HCT116 (cell line): ENCODE data around the gene SUCLG2. TPM values are rescaled to one million over a fixed set of nuclear protein-coding genes. Genes with fewer than 3 reads are reported as not detected.

Experiments used
- ATAC-seq: fragments of 200-7000 bp; cut with Tn5 transposase; 2 replicates; pipeline ENCODE4 v1.9.1; 2020; ENCODE audit warnings: mild to moderate bottlenecking, moderate library complexity
- BruUV-seq: library from RNA; stranded (reverse); fragments of 400-500 nt; replicated peaks from 2 replicates; lab custom pipeline; 2021; lab: Mats Ljungman, UMichigan
- CTCF ChIA-PET: fragments of 300-600 bp; sonication (Branson Sonifier 250); formaldehyde crosslinking; loops from one replicate; lab custom pipeline; 2021; ENCODE audit warnings: antibody characterized with exemption; lab: Charles Lee
- POLR2A ChIA-PET: fragments of 300-600, 350-600 bp; sonication (Branson Sonifier 250); formaldehyde crosslinking; loops from one replicate; lab custom pipeline; 2021; ENCODE audit warnings: antibody characterized with exemption; lab: Charles Lee
- RAD21 ChIA-PET, 2 experiments: fragments of 300-600 bp; sonication (Branson Sonifier 250); formaldehyde crosslinking; loops; one replicate each; lab custom pipeline; 2023; ENCODE audit warnings: low total read pairs in 2 of 2; ENCODE audit not compliant: uncharacterized antibody in 2 of 2, unreplicated experiment in 2 of 2, low non-redundant PET in 1 of 2; lab: Charles Lee
- DNase-seq: peaks from one replicate; pipeline ENCODE4 v3.0.0-alpha.2; 2010; ENCODE audit warnings: low read depth, low spot score
- H2AFZ ChIP-seq: fragments of 200-600 bp; shearing (Covaris generic), sonication (generic); 2 replicates; pipeline ENCODE4 v1.6.1; 2017; ENCODE audit warnings: low read depth, mixed run types, mixed read lengths, antibody characterized with exemption, low read length; ENCODE audit not compliant: poor library complexity, severe bottlenecking
- H3K27ac ChIP-seq: 2 replicates; pipeline ENCODE4 v1.5.1; 2012; ENCODE audit warnings: low read depth, low read length
- H3K27me3 ChIP-seq: fragments of 200-600 bp; sonication (generic); 2 replicates; pipeline ENCODE4 v1.6.1; 2016; ENCODE audit warnings: mixed run types, low read length, mixed read lengths; ENCODE audit not compliant: insufficient read depth
- H3K36me3 ChIP-seq, 2 experiments: fragments of 200-500 bp in 1 of 2; fragments of 200-600 bp in 1 of 2; sonication (Bioruptor generic) in 1 of 2; sonication (generic) in 1 of 2; 2 replicates each; pipeline versions ENCODE4 v1.5.1 to v1.6.1; 2014 to 2016; ENCODE audit warnings: low read length in 2 of 2, inconsistent platforms in 1 of 2, mixed read lengths in 1 of 2, mixed run types in 1 of 2; ENCODE audit not compliant: insufficient read depth in 2 of 2, control insufficient read depth in 1 of 2
- H3K4me1 ChIP-seq, 2 experiments: fragments of 200-600 bp in 1 of 2; sonication (generic) in 1 of 2; 2 replicates each; pipeline versions ENCODE4 v1.5.1 to v1.6.1; 2012 to 2017; ENCODE audit warnings: low read length in 2 of 2, inconsistent platforms in 1 of 2, mild to moderate bottlenecking in 1 of 2, mixed read lengths in 1 of 2, mixed run types in 1 of 2, moderate library complexity in 1 of 2; ENCODE audit not compliant: insufficient read depth in 2 of 2, control insufficient read depth in 1 of 2
- H3K4me2 ChIP-seq: fragments of 200-600 bp; sonication (generic); 2 replicates; pipeline ENCODE4 v1.6.1; 2017; ENCODE audit warnings: mixed run types, low read length, mixed read lengths
- H3K4me3 ChIP-seq, 2 experiments: fragments of 200-600 bp in 1 of 2; sonication (generic) in 1 of 2; replicated peaks in 1 of 2; 2 replicates each; pipeline ENCODE4 v1.5.1; 2011 to 2016; ENCODE audit warnings: low read length in 2 of 2, control low read depth in 1 of 2, low read depth in 1 of 2, mild to moderate bottlenecking in 1 of 2, mixed read lengths in 1 of 2, mixed run types in 1 of 2
- H3K79me2 ChIP-seq: fragments of 200-600 bp; sonication (generic); 2 replicates; pipeline ENCODE4 v1.6.1; 2017; ENCODE audit warnings: mild to moderate bottlenecking, mixed run types, low read length, moderate library complexity, mixed read lengths; ENCODE audit not compliant: insufficient read depth
- H3K9ac ChIP-seq: fragments of 200-600 bp; sonication (generic); 2 replicates; pipeline ENCODE4 v1.6.1; 2016; ENCODE audit warnings: low read length, mixed read lengths
- H3K9me2 ChIP-seq: fragments of 200-600 bp; sonication (generic), shearing (Covaris generic); 2 replicates; pipeline ENCODE4 v1.6.1; 2017; ENCODE audit warnings: mixed run types, mild to moderate bottlenecking, moderate library complexity; ENCODE audit not compliant: insufficient read depth
- H3K9me3 ChIP-seq, 2 experiments: fragments of 200-500 bp in 1 of 2; fragments of 200-600 bp in 1 of 2; sonication (Bioruptor generic) in 1 of 2; sonication (generic) in 1 of 2; 2 replicates each; pipeline ENCODE4 v1.6.1; 2014 to 2017; ENCODE audit warnings: low read length in 2 of 2, mixed read lengths in 2 of 2, inconsistent platforms in 1 of 2, low read depth in 1 of 2, mild to moderate bottlenecking in 1 of 2, mixed run types in 1 of 2, moderate library complexity in 1 of 2; ENCODE audit not compliant: control insufficient read depth in 1 of 2, insufficient read depth in 1 of 2
- H4K20me1 ChIP-seq: fragments of 200-600 bp; sonication (generic), shearing (Covaris generic); 2 replicates; pipeline ENCODE4 v1.6.1; 2017; ENCODE audit warnings: mixed run types, mild to moderate bottlenecking, moderate library complexity; ENCODE audit not compliant: insufficient read depth
- ATF3 ChIP-seq: IDR thresholded peaks from 2 replicates; pipeline ENCODE4 v1.6.1; 2012
- CBX3 ChIP-seq: IDR thresholded peaks from 2 replicates; pipeline ENCODE4 v1.6.1; 2012; ENCODE audit warnings: low read depth
- CTCF ChIP-seq, 3 experiments: fragments of 200-600 bp in 1 of 3; sonication (generic) in 1 of 3; IDR thresholded peaks in 2 of 3; conservative IDR thresholded peaks in 1 of 3; 2 replicates each; pipeline ENCODE4 v1.5.1; 2012 to 2017; ENCODE audit warnings: low read depth in 2 of 3, low read length in 2 of 3, antibody characterized with exemption in 1 of 3, borderline replicate concordance in 1 of 3, control low read depth in 1 of 3, mild to moderate bottlenecking in 1 of 3, mixed read lengths in 1 of 3, mixed run types in 1 of 3, moderate library complexity in 1 of 3; ENCODE audit not compliant: insufficient read depth in 1 of 3
- ELF1 ChIP-seq: IDR thresholded peaks from 2 replicates; pipeline ENCODE4 v1.6.1; 2012; ENCODE audit warnings: low read depth, borderline replicate concordance
- EZH2 ChIP-seq: fragments of 200-600 bp; sonication (generic); IDR thresholded peaks from 2 replicates; pipeline ENCODE4 v1.6.1; 2017; ENCODE audit warnings: antibody characterized with exemption, mixed run types
- EZH2phosphoT487 ChIP-seq: fragments of 200-600 bp; IDR thresholded peaks from 2 replicates; pipeline ENCODE4 v1.6.1; 2018; ENCODE audit warnings: antibody characterized with exemption, borderline replicate concordance
- JUND ChIP-seq: IDR thresholded peaks from 2 replicates; pipeline ENCODE4 v1.6.1; 2012
- POLR2A ChIP-seq: IDR thresholded peaks from 2 replicates; pipeline ENCODE4 v1.7.0; 2011; ENCODE audit warnings: borderline replicate concordance; ENCODE audit not compliant: insufficient read depth, insufficient read length; ENCODE audit errors: extremely low read depth
- RAD21 ChIP-seq: IDR thresholded peaks from 2 replicates; pipeline ENCODE4 v1.6.1; 2012; ENCODE audit warnings: low read depth, mild to moderate bottlenecking
- REST ChIP-seq: IDR thresholded peaks from 2 replicates; pipeline ENCODE4 v1.6.1; 2012; ENCODE audit warnings: low read depth
- YY1 ChIP-seq: IDR thresholded peaks from 2 replicates; pipeline ENCODE4 v1.6.1; 2011; ENCODE audit warnings: low read length, low read depth, moderate library complexity, mild to moderate bottlenecking; ENCODE audit not compliant: insufficient replicate concordance; ENCODE audit errors: extremely low read depth
- ZBTB33 ChIP-seq: IDR thresholded peaks from 2 replicates; pipeline ENCODE4 v1.6.1; 2011; ENCODE audit warnings: mild to moderate bottlenecking, low read length, moderate library complexity; ENCODE audit not compliant: insufficient replicate concordance; ENCODE audit errors: extremely low read depth
- ZFX ChIP-seq: fragments of 450-650 bp; IDR thresholded peaks from 2 replicates; pipeline ENCODE4 v1.6.1; 2017
- intact Hi-C: fragments of 100-400 bp; cut with micrococcal nuclease; formaldehyde crosslinking; loops from 2 replicates; pipeline ENCODE4 v1.10.0; 2022
- total RNA-seq: library from RNA; stranded (reverse); gene quantifications from one replicate; pipeline ENCODE4 v1.2.1, GENCODE V29; 2021; ENCODE audit not compliant: unreplicated experiment

Gene SUCLG2
- total RNA-seq, 1 experiment from 2014 or later: 49.2 TPM

GRCh38 chr3:67382536-67382935, 271.9 kb downstream of the SUCLG2 start:
- no peak overlapping the region for H3K4me2 ChIP-seq
- no peaks in the 10 kb centered on the region for H3K36me3 ChIP-seq
- H3K9ac ChIP-seq: no peak overlapping the region
- no TSS peak for BruUV-seq
- no peak overlapping the region for H3K4me3 ChIP-seq
- H2AFZ ChIP-seq: no peak overlapping the region
- no peaks in the 10 kb centered on the region for H3K27me3 ChIP-seq
- H3K9me3 ChIP-seq: no peaks in the 10 kb centered on the region
- RAD21 ChIA-PET: no interaction called here
- no peaks in the 10 kb centered on the region for H3K79me2 ChIP-seq
- POLR2A ChIA-PET: no interaction called here
- H3K27ac ChIP-seq: no peak overlapping the region
- peaks cover 4% of the 10 kb centered on the region; the same call in 1 of the 2 replicates for H4K20me1 ChIP-seq
- intact Hi-C loops: loop anchor here (10.0 kb wide), 1 partner anchor 1592 kb away; no protein-coding TSS in a partner anchor
- ATAC-seq: no peak
- H3K9me2 ChIP-seq: no peaks in the 10 kb centered on the region
- H3K4me1 ChIP-seq: no peaks in the 10 kb centered on the region
- TF ChIP-seq RAD21 (no peak), ZBTB33 (no peak), CBX3 (no peak), ZFX (no peak), JUND (no peak), CTCF (IDR thresholded peaks at IDR 0.05 in 2 of 3, conservative IDR thresholded peaks at IDR 0.05 in 1 of 3; ENCODE audit: borderline replicate concordance in 1 of 3, insufficient read depth in 1 of 3, low read depth in 2 of 3, low read length in 2 of 3) (no peak), EZH2phosphoT487 (no peak), YY1 (no peak), REST (no peak), EZH2 (no peak), POLR2A (no peak), ATF3 (no peak), ELF1 (no peak)
- CTCF ChIA-PET: no interaction called here
- no peak for DNase-seq
